Neural cell (in vitro differentiated cells): ENCODE measurements around the gene NRIP3.

Experiments used
- EP300 ChIP-seq: fragments of 450-650 bp; conservative IDR thresholded peaks from 2 replicates; pipeline ENCODE4 v1.6.1; 2014; ENCODE audit warnings: antibody characterized with exemption, mild to moderate bottlenecking, moderate library complexity; ENCODE audit not compliant: poor library complexity, severe bottlenecking
- EZH2 ChIP-seq: fragments of 200-600, 300-800 bp; shearing (Covaris generic), sonication (generic); IDR thresholded peaks from 2 replicates; pipeline ENCODE4 v1.6.1; 2014; ENCODE audit warnings: antibody characterized with exemption, low read length, borderline replicate concordance, mild to moderate bottlenecking; ENCODE audit not compliant: insufficient read depth, poor library complexity, severe bottlenecking
- MXI1 ChIP-seq: fragments of 450-650 bp; conservative IDR thresholded peaks from 2 replicates; pipeline ENCODE4 v1.6.1; 2014; ENCODE audit warnings: antibody characterized with exemption, mild to moderate bottlenecking; ENCODE audit not compliant: poor library complexity, severe bottlenecking
- POLR2AphosphoS5 ChIP-seq: IDR thresholded peaks from 2 replicates; pipeline ENCODE4 v1.6.1; 2012
- RAD21 ChIP-seq: fragments of 450-650 bp; conservative IDR thresholded peaks from 2 replicates; pipeline ENCODE4 v1.6.1; 2014; ENCODE audit warnings: antibody characterized with exemption, mild to moderate bottlenecking, moderate library complexity
- SMC3 ChIP-seq: fragments of 450-650 bp; conservative IDR thresholded peaks from 2 replicates; pipeline ENCODE4 v1.6.1; 2014; ENCODE audit warnings: antibody characterized with exemption, mild to moderate bottlenecking, moderate library complexity; ENCODE audit not compliant: poor library complexity
- TAF1 ChIP-seq: IDR thresholded peaks from 2 replicates; pipeline ENCODE4 v1.6.1; 2012; ENCODE audit warnings: low read depth
- TF ChIP-seq, protein P1 (sequence below): fragments of 450-650 bp; IDR thresholded peaks from 2 replicates; pipeline ENCODE4 v1.5.1; 2014; ENCODE audit warnings: antibody characterized with exemption, mild to moderate bottlenecking, moderate library complexity; ENCODE audit not compliant: poor library complexity, severe bottlenecking
- TF ChIP-seq, protein P2 (sequence below): IDR thresholded peaks from 2 replicates; pipeline ENCODE4 v1.6.1; 2012; ENCODE audit warnings: borderline replicate concordance

DNA sequence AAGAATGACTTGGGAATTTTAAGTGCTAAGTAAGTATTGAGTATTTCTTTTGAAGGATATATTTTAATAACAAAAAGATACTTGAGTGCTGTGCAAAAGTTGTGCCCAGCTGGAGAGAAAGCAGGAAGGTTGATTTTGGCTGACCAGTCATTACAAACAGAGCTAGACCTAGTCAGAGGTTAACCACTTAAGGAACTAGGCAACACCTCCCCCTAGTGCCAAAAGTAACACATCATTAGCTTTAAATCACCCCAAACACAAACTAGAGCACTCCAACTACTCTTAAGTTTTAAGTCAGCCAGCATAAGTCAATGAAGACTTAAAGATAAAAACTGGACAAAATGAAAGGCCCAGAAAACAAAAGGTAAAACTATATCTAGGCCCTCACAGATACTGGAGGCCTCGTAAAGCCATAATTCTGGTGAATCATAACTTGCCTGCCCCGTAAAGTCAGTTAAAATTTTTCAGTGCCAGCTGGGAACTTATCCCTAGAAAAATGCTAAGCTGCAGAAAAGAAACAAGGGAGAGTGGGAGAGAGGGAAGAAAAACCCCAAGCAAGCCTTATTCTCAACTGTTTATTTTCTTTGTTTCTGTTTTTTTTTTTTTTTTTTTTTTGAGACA, 44.1 kb downstream of the NRIP3 start:
- TF ChIP-seq, protein P1, sequence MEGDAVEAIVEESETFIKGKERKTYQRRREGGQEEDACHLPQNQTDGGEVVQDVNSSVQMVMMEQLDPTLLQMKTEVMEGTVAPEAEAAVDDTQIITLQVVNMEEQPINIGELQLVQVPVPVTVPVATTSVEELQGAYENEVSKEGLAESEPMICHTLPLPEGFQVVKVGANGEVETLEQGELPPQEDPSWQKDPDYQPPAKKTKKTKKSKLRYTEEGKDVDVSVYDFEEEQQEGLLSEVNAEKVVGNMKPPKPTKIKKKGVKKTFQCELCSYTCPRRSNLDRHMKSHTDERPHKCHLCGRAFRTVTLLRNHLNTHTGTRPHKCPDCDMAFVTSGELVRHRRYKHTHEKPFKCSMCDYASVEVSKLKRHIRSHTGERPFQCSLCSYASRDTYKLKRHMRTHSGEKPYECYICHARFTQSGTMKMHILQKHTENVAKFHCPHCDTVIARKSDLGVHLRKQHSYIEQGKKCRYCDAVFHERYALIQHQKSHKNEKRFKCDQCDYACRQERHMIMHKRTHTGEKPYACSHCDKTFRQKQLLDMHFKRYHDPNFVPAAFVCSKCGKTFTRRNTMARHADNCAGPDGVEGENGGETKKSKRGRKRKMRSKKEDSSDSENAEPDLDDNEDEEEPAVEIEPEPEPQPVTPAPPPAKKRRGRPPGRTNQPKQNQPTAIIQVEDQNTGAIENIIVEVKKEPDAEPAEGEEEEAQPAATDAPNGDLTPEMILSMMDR, result peak; percentile 58
- TF ChIP-seq EP300 (no peak), RAD21 (peak; percentile 53), POLR2AphosphoS5 (no peak), TAF1 (no peak), EZH2 (no peak), MXI1 (no peak), SMC3 (peak; percentile 42)
- TF ChIP-seq, protein P2, sequence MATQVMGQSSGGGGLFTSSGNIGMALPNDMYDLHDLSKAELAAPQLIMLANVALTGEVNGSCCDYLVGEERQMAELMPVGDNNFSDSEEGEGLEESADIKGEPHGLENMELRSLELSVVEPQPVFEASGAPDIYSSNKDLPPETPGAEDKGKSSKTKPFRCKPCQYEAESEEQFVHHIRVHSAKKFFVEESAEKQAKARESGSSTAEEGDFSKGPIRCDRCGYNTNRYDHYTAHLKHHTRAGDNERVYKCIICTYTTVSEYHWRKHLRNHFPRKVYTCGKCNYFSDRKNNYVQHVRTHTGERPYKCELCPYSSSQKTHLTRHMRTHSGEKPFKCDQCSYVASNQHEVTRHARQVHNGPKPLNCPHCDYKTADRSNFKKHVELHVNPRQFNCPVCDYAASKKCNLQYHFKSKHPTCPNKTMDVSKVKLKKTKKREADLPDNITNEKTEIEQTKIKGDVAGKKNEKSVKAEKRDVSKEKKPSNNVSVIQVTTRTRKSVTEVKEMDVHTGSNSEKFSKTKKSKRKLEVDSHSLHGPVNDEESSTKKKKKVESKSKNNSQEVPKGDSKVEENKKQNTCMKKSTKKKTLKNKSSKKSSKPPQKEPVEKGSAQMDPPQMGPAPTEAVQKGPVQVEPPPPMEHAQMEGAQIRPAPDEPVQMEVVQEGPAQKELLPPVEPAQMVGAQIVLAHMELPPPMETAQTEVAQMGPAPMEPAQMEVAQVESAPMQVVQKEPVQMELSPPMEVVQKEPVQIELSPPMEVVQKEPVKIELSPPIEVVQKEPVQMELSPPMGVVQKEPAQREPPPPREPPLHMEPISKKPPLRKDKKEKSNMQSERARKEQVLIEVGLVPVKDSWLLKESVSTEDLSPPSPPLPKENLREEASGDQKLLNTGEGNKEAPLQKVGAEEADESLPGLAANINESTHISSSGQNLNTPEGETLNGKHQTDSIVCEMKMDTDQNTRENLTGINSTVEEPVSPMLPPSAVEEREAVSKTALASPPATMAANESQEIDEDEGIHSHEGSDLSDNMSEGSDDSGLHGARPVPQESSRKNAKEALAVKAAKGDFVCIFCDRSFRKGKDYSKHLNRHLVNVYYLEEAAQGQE, result no peak
